ENCODE data around the gene TBC1D28. TPM values are rescaled to one million over a fixed set of nuclear protein-coding genes. Genes with fewer than 3 reads are reported as not detected.
"Not testable (repeated sequence)": the region's sequence is repeated elsewhere in the genome, so short reads cannot be mapped to it uniquely, and the experiment has no call there.

TBC1D28 gene
- total RNA-seq, 2 donors from 2014 or later: not detected

DNA sequence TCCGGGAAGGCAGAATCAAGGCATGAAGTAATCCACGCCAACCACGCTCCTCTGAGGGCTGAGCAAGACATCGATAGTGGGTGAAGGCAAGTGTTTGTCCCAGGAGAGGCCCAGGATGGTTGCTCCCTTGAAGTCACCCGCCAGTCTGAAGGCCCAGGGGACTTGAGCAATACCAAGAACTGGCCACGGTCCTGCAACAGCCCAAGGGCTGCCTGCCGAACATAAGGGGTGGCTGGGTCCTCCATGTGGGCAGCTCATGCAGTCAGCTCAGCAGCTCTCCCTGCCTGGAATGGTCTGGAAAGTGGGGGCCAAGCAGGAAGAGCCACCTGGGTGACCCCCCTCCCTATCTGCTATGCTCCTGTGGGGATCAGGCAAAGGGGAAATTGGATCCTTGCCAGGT, 8.4 kb downstream of the TBC1D28 start:
- not testable (repeated sequence) for H3K9me3 ChIP-seq; H3K27me3 ChIP-seq; H3K36me3 ChIP-seq; H3K4me1 ChIP-seq; H3K4me3 ChIP-seq; DNase-seq (ENCODE audit: low spot score); H3K27ac ChIP-seq

DNA sequence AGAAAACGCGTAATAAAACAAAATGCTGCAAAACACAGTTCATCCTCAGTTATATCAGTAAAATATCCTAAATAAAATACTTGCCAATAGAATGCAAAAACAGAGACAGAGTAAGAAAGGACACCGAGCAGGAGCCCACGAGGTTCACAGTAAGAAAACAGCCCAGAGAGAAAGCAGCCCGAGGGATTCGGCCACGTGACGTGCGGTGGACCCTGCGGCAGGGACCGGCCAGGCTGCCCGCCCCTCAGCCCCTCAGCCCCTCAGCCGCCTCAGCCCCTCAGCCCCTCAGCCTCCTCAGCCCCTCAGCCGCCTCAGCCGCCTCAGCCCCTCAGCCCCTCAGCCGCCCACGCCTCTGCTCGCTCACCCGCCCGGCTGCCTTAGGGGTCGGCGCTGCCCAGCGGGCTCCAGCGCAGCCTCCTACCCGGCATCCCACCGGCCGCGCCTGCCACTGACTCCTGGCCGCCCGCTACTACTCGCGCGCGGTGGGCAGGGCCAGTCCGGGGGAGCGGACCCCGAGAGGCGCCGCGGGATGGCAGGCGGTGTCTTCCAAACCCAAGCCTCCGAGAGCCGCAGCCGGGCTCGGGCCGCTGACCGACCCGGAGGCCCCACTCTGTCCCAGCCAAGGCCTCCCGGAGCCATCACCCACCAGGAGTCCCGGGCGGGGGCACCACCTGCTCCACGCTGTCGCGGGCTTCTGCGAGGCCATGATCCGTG, 9.5 kb downstream of the TBC1D28 start:
- H3K4me1 ChIP-seq; H3K9me3 ChIP-seq; H3K27ac ChIP-seq; DNase-seq (ENCODE audit: low spot score); H3K27me3 ChIP-seq; H3K36me3 ChIP-seq: not testable (repeated sequence)
- peak overlapping the region; percentile 1 to 42 for H3K4me3 ChIP-seq

DNA sequence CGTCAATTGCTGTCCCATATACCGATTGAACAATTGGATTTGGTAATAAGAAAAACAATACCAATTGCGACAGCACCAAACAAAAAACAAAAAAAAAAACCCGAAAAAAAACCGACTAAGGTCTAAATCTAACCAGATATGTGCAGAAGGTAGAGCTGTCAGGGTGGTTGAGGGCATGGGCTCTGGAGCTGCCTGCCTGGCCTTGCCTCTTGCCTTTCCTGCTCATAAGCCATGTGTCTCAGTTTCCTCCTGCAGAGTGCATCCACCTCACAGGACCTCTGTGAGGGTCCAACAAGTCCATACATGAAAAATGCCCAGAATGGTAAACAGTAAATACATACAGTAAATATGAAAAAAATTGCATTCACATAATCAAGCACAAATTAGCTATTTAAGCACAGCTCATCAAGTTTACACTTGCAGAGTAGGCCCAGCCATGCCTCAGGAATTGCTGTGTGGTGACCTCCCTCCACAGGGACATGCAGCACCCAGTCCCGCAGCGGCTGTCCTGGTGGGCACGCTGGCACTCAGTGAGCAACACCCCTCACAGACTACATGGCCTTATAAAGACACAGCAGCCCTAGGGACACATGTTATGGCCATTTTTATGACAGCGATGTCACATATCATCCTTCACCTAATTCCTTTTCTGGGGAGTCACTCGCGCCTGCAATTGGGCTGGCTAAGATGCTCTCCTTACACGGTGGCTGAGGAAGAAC, 17.9 kb downstream of the TBC1D28 start:
- no peak for DNase-seq (ENCODE audit: low spot score)
- TF ChIP-seq, protein P1, sequence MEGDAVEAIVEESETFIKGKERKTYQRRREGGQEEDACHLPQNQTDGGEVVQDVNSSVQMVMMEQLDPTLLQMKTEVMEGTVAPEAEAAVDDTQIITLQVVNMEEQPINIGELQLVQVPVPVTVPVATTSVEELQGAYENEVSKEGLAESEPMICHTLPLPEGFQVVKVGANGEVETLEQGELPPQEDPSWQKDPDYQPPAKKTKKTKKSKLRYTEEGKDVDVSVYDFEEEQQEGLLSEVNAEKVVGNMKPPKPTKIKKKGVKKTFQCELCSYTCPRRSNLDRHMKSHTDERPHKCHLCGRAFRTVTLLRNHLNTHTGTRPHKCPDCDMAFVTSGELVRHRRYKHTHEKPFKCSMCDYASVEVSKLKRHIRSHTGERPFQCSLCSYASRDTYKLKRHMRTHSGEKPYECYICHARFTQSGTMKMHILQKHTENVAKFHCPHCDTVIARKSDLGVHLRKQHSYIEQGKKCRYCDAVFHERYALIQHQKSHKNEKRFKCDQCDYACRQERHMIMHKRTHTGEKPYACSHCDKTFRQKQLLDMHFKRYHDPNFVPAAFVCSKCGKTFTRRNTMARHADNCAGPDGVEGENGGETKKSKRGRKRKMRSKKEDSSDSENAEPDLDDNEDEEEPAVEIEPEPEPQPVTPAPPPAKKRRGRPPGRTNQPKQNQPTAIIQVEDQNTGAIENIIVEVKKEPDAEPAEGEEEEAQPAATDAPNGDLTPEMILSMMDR (IDR thresholded peaks at IDR 0.05): no peak
- Histone ChIP-seq H3K4me3 (no peak overlapping the region), H3K27ac (no peak overlapping the region), H3K9me3 (no peaks in the 10 kb centered on the region), H3K27me3 (no peaks in the 10 kb centered on the region), H3K36me3 (no peaks in the 10 kb centered on the region), H3K4me1 (no peaks in the 10 kb centered on the region)

DNA sequence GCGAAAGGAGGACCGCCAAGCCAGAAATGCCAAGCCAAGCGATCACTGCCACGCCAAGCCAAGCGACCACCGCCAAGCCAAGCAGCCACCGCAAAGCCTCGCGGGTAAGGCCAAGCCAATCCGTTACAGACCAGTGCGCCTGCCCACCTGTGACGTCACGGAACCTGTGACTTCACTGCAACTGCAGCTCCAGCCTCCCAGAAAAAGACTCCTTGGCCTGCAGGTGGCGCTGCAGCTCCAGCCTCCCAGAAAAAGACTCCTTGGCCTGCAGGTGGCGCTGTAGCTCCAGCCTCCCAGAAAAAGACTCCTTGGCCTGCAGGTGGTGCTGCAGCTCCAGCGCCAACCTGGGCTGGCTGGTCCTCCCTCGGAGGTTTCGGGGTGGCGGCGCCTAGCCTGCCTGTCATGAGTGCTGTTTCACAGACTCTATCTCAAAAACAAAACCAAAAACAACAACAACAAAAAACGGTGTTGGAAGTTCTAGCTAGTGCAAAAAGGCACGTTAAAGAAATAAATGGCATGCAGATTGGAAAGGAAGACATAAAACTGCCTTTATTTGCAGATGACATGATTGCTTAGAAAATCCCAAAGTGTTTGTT, 18.6 kb downstream of the TBC1D28 start:
- peak; percentile 96 for DNase-seq (ENCODE audit: low spot score)
- H3K4me1 ChIP-seq, H3K27me3 ChIP-seq, H3K9me3 ChIP-seq, H3K36me3 ChIP-seq: not testable (repeated sequence)
- H3K27ac ChIP-seq: peak overlapping the region; percentile 48 to 64
- TF ChIP-seq, protein P1 (IDR thresholded peaks at IDR 0.05): peak; percentile 92 to 96
- peak overlapping the region; percentile 35 to 46 for H3K4me3 ChIP-seq

DNA sequence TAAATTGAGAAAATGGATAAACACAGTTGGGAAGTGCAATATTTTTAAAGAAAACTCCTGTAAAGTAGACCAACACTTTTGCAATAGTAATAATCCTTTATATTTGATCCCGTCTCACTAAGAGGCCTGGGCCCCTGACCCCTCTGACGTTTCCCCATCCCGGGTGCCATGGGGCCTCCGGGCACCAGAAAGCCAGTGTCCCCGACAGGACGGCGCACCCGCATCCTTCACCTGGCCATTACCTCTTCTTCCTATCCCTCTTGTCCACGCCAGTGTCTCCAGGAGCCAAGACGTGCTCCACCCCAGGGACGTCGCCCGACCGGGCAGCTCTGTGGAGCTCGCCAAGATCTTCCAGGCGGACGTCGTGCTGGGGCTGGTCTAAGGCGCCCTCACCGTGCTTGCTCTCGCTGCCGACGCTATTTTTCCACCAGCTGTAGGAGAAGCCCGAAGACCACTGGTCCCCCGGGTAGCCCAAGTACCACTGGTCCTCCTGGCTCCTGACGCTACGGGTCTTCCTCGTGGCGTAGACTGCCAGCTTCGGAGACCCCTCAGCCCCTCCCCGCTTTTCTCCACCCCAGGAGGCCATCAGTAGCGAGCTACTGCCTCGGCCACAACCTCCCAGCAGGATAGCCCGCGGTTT, 19.2 kb downstream of the TBC1D28 start:
- not testable (repeated sequence) for H3K27me3 ChIP-seq; H3K36me3 ChIP-seq; H3K4me1 ChIP-seq; H3K9me3 ChIP-seq; DNase-seq (ENCODE audit: low spot score)
- Histone ChIP-seq H3K4me3 (peak overlapping the region; percentile 35 to 46), H3K27ac (peak overlapping the region; percentile 48 to 64)

DNA sequence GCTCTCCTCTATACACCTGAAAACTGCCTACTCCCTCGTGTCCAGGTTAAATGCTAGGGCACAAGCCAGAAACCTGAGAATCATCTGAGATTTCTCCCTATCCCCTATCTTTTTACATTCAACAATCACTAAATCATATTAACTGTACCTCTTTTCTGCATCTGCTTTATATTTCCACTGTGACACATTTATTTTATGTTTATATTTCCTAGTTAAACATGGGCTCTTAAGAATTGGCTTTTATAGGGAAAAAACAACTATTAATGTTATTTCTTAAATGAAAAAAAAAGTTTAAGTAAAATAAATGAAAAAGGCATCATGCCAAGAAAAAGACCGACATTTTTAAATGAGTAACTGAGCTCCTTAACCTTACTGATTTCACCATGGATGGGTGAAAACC, 26.6 kb downstream of the TBC1D28 start:
- H3K27me3 ChIP-seq; DNase-seq (ENCODE audit: low spot score); H3K27ac ChIP-seq; H3K4me3 ChIP-seq; H3K4me1 ChIP-seq; H3K36me3 ChIP-seq; H3K9me3 ChIP-seq: not testable (repeated sequence)

DNA sequence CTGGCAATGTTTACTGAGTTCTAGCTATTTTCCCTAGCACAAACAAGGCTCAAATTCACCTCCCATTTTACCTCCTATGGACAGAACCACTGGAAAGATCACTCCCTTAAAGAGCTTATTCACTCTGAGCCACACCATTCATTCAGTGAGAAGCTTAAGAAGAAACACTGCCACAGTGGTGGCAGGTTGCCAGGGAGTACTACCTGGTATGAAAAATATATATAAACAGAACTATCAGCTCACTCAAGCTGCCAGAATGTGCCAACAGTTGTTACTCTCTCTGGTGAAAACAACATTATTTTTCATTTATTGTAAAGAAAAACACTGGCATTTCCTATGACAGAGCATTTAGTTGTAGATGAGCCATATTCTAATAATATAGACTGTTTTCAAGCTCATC, 31.2 kb downstream of the TBC1D28 start:
- not testable (repeated sequence) for H3K27me3 ChIP-seq; H3K36me3 ChIP-seq; H3K4me3 ChIP-seq; H3K9me3 ChIP-seq; H3K27ac ChIP-seq; DNase-seq (ENCODE audit: low spot score); H3K4me1 ChIP-seq

DNA sequence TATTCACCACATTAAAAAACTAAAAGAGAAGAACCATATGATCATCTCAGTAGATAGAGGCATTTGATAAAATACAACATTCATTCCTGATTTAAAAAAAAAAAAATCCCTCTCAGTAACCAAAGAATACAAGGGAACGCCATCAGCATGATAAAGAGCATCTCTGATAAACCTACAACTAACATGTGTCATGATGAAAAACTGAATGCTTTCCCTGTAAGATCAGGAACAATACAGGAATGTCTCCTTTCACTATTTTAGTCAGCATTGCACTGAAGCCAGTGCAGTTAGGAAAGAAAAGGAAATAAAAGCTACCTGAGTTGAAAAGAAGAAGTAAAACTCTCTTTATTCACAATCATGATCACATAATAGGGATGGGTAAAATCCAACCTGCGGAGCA, 51.1 kb downstream of the TBC1D28 start:
- H3K4me1 ChIP-seq; H3K36me3 ChIP-seq; H3K4me3 ChIP-seq; H3K27ac ChIP-seq; H3K27me3 ChIP-seq; DNase-seq (ENCODE audit: low spot score); H3K9me3 ChIP-seq: not testable (repeated sequence)

Other genes starting within 250 kb of the TBC1D28 start
- gene LGALS9C, start 167.6 kb downstream of the TBC1D28 start, total RNA-seq: not detected
- 1 to 10 TPM; 4.7 to 8.5 TPM for gene FOXO3B, start 37.9 kb upstream of the TBC1D28 start, total RNA-seq
- gene FBXW10, start 99.7 kb upstream of the TBC1D28 start, total RNA-seq: not detected
- 10 to 100 TPM; 24.8 to 33.0 TPM for gene TVP23B, start 136.8 kb upstream of the TBC1D28 start, total RNA-seq
- 10 to 100 TPM; 19.5 to 23.2 TPM for gene PRPSAP2, start 213.7 kb upstream of the TBC1D28 start, total RNA-seq

Measured in right atrium auricular region (tissue), 2 donors.